ENCODE measurements around the gene TESK1. TPM values are rescaled to one million over a fixed set of nuclear protein-coding genes. Genes with fewer than 3 reads are reported as not detected.

The TESK1 gene
- total and polyA plus RNA-seq, 2 donors (not counting 1 experiment from before 2014, with no cell fraction given): 43.8 to 94.1 TPM

DNA sequence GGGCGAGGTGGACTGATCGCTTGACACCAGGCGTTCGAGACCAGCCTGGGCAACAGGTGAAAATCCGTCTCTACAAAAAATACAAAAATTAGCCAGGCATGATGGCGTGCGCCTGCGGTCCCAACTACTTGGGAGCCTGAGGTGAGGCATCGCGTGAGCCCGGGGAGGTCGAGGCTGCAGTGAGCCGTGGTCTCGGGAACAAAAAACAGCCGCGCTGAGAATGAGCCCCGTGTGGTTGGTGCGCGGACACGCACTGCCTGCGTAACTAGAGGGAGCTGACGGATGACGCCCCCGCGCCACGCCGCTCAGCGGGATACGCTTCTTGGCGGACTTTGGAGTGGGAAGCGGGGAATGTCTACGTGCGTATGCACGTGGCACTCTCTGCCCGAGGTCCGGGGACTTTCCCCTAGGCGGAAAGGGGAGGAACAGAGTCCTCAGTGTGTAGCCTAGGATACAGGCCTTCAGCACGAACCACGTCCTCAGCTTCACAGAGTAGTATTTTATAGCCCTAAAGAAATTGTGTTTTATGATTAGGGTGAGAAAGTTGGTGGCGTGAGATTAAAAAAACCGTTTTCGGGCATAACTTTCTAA, 52.6 kb downstream of the TESK1 start, which contains the start of gene RMRP:
RMRP (minus strand) TSS at position 474 of the 591 bp plus-strand sequence.
- WGBS (ENCODE audit: insufficient coverage): under 1% methylated on average over 39 of the region's 42 CpGs
- peaks cover 39 to 62% of the 10 kb centered on the region in 2 donors for H3K4me1 ChIP-seq (ENCODE audit: control insufficient read depth in 2 of 2, insufficient read depth in 2 of 2, low read length in 2 of 2)
- CTCF ChIA-PET: interaction anchor here (0.6 to 15.0 kb wide), 26 partner anchors 9 to 224 kb away, joined by 3 to 268 read pairs (median 6); partner anchors contain the start of genes CA9, CD72, CREB3 and HINT2

More for the DNA sequence above, 52.6 kb downstream of the TESK1 start, which contains the start of gene RMRP:
- H3K4me3 ChIP-seq (ENCODE audit: control extremely low read depth in 1 of 5, extremely low read depth in 1 of 5, insufficient read depth in 1 of 5, low read depth in 2 of 5, low read length in 4 of 5): peak within 1 kb of the TSS; percentile 84 to 93 (median 87)
- H3K4me3 Mint-ChIP-seq: peak within 1 kb of the TSS; percentile 94
- H3K9ac ChIP-seq (ENCODE audit: low read length): peak within 1 kb of the TSS; percentile 84
- no peak for TF ChIP-seq EZH2 (IDR thresholded peaks at IDR 0.05; ENCODE audit: borderline replicate concordance, insufficient read depth, low read depth, low read length, poor library complexity, severe bottlenecking)
- TF ChIP-seq, protein P1, sequence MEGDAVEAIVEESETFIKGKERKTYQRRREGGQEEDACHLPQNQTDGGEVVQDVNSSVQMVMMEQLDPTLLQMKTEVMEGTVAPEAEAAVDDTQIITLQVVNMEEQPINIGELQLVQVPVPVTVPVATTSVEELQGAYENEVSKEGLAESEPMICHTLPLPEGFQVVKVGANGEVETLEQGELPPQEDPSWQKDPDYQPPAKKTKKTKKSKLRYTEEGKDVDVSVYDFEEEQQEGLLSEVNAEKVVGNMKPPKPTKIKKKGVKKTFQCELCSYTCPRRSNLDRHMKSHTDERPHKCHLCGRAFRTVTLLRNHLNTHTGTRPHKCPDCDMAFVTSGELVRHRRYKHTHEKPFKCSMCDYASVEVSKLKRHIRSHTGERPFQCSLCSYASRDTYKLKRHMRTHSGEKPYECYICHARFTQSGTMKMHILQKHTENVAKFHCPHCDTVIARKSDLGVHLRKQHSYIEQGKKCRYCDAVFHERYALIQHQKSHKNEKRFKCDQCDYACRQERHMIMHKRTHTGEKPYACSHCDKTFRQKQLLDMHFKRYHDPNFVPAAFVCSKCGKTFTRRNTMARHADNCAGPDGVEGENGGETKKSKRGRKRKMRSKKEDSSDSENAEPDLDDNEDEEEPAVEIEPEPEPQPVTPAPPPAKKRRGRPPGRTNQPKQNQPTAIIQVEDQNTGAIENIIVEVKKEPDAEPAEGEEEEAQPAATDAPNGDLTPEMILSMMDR (IDR thresholded peaks at IDR 0.05): no peak
- ATAC-seq (ENCODE audit: low read depth) (peak; percentile 79), DNase-seq (peak; percentile 97)
- peaks cover 22% of the 10 kb centered on the region for H3K79me2 ChIP-seq (ENCODE audit: control insufficient read depth, insufficient read depth, low read length)
- H3K4me1 Mint-ChIP-seq: peaks cover 66% of the 10 kb centered on the region
- H3K4me2 ChIP-seq (replicated peaks; ENCODE audit: low read depth, low read length, poor library complexity, severe bottlenecking): peak within 1 kb of the TSS; percentile 91
- POLR2A ChIA-PET: interaction anchor here (0.8 to 4.6 kb wide), 19 partner anchors 9 to 578 kb away, joined by 3 to 62 read pairs (median 6); partner anchors contain the start of genes CD72, CREB3, FANCG and GBA2
- peaks cover 0 to 14% of the 10 kb centered on the region in 2 experiments for H3K36me3 ChIP-seq (replicated peaks in 1 of 2; ENCODE audit: control extremely low read depth in 1 of 2, control insufficient read depth in 1 of 2, extremely low read depth in 1 of 2, insufficient read depth in 2 of 2, low read length in 1 of 2)
- no peaks in the 10 kb centered on the region for H3K27me3 ChIP-seq (replicated peaks in 1 of 4; ENCODE audit: control extremely low read depth in 1 of 4, control insufficient read depth in 3 of 4, insufficient read depth in 4 of 4, low read length in 3 of 4)
- H3K27ac Mint-ChIP-seq: peak within 1 kb of the TSS; percentile 97
- H3K9me3 ChIP-seq (ENCODE audit: control extremely low read depth in 1 of 3, control insufficient read depth in 2 of 3, insufficient read depth in 1 of 3, low read length in 2 of 3): peaks cover 0 to 3% (median 0%) of the 10 kb centered on the region in 3 donors
- intact Hi-C loops (cut with micrococcal nuclease): loop anchor here (1.0 to 5.0 kb wide), 9 partner anchors 11 to 540 kb away; partner anchors contain the start of genes ATOSB, CREB3, FAM221B and TLN1
- H4K20me1 ChIP-seq (ENCODE audit: control insufficient read depth, insufficient read depth, low read length, poor library complexity, severe bottlenecking): no peaks in the 10 kb centered on the region
- H3K27ac ChIP-seq (ENCODE audit: low read length in 2 of 2): peak within 1 kb of the TSS; percentile 99 to 100
- H3K27me3 Mint-ChIP-seq: no peaks in the 10 kb centered on the region
- H2AFZ ChIP-seq (ENCODE audit: insufficient read depth, low read depth, low read length, poor library complexity, severe bottlenecking): peak within 1 kb of the TSS; percentile 86
- H3K9me3 Mint-ChIP-seq (ENCODE audit: insufficient read depth): no peaks in the 10 kb centered on the region

Data from B cell (primary cell).